Vagina (tissue), 2 donors: ENCODE data around the gene SIK3.

Experiments used
- CTCF ChIP-seq, 3 experiments: fragments of 450-650 bp in 2 of 3; fragments of 200-600 bp in 1 of 3; sonication (generic) in 1 of 3; IDR thresholded peaks; one replicate each; pipeline ENCODE4 v1.5.1; 2017 to 2019; ENCODE audit warnings: antibody characterized with exemption in 3 of 3, mild to moderate bottlenecking in 2 of 3, moderate library complexity in 2 of 3
- POLR2A ChIP-seq, 2 donors: fragments of 450-650 bp; IDR thresholded peaks; one replicate each; pipeline ENCODE4 v1.6.1; 2017; ENCODE audit warnings: antibody characterized with exemption in 2 of 2, mild to moderate bottlenecking in 2 of 2, moderate library complexity in 2 of 2
- POLR2AphosphoS5 ChIP-seq, 2 donors: sonication (generic); formaldehyde crosslinking; IDR thresholded peaks; one replicate each; pipeline ENCODE4 v1.9.0; 2017; ENCODE audit warnings: antibody characterized with exemption in 2 of 2, mild to moderate bottlenecking in 2 of 2, low read depth in 1 of 2; ENCODE audit not compliant: insufficient read depth in 1 of 2

GRCh38 chr11:116857936-116858335 lies 240.3 kb downstream of the SIK3 start:
- no peak for TF ChIP-seq CTCF (IDR thresholded peaks at IDR 0.05)
- no peak for TF ChIP-seq POLR2AphosphoS5 (IDR thresholded peaks at IDR 0.05; ENCODE audit: insufficient read depth in 1 of 2, low read depth in 1 of 2)
- TF ChIP-seq POLR2A (IDR thresholded peaks at IDR 0.05) = no peak
